WTC11 (cell line): ENCODE results near the gene TREM1. TPM values are rescaled to one million over a fixed set of nuclear protein-coding genes. Genes with fewer than 3 reads are reported as not detected.

Experiments
- ATAC-seq: fragments of 200-7000 bp; cut with Tn5 transposase; 2 replicates; pipeline ENCODE4 v1.10.0; 2021; ENCODE audit warnings: mild to moderate bottlenecking, moderate library complexity
- CTCF ChIA-PET: fragments of 300-600 bp; sonication (Branson Sonifier 250); formaldehyde crosslinking; loops from one replicate; lab custom pipeline; 2021; ENCODE audit warnings: antibody characterized with exemption; lab: Charles Lee
- POLR2A ChIA-PET: fragments of 350-600 bp; sonication (Branson Sonifier 250); formaldehyde crosslinking; loops from one replicate; lab custom pipeline; 2021; ENCODE audit warnings: antibody characterized with exemption; lab: Charles Lee
- DNase-seq: peaks from one replicate; pipeline ENCODE4 v3.0.0; 2021; ENCODE audit warnings: low spot score
- H3K27ac Mint-ChIP-seq: 2 replicates; pipeline ENCODE4 v1.8.0; 2021; ENCODE audit warnings: mixed read lengths
- H3K27me3 Mint-ChIP-seq: 2 replicates; pipeline ENCODE4 v1.8.0; 2021; ENCODE audit warnings: low read depth, mild to moderate bottlenecking, moderate library complexity, mixed read lengths
- H3K36me3 Mint-ChIP-seq: 2 replicates; pipeline ENCODE4 v1.8.0; 2021; ENCODE audit warnings: mixed read lengths
- H3K4me1 Mint-ChIP-seq: 2 replicates; pipeline ENCODE4 v1.8.0; 2022; ENCODE audit warnings: mixed read lengths
- H3K4me3 Mint-ChIP-seq: 2 replicates; pipeline ENCODE4 v1.8.0; 2021; ENCODE audit warnings: mild to moderate bottlenecking, moderate library complexity, mixed read lengths
- H3K9me3 Mint-ChIP-seq: 2 replicates; pipeline ENCODE4 v1.8.0; 2021; ENCODE audit warnings: mixed read lengths
- AFF4 ChIP-seq: sonication (generic); formaldehyde crosslinking; IDR thresholded peaks from 2 replicates; pipeline ENCODE4 v1.8.1; 2023; ENCODE audit warnings: mild to moderate bottlenecking, missing genetic modification reagents, borderline replicate concordance
- CREM ChIP-seq: sonication (generic); formaldehyde crosslinking; IDR thresholded peaks from 2 replicates; pipeline ENCODE4 v1.8.1; 2022; ENCODE audit warnings: mild to moderate bottlenecking, missing genetic modification reagents, moderate library complexity
- EMX1 ChIP-seq: fragments of 250-450 bp; sonication (Bioruptor Pico); IDR thresholded peaks from 2 replicates; pipeline ENCODE4 v1.8.0; 2021; ENCODE audit warnings: mild to moderate bottlenecking
- FOXJ3 ChIP-seq: sonication (generic); formaldehyde crosslinking; IDR thresholded peaks from 2 replicates; pipeline ENCODE4 v1.9.0; 2021; ENCODE audit warnings: missing genetic modification reagents, mild to moderate bottlenecking, borderline replicate concordance
- FOXP1 ChIP-seq: sonication (generic); formaldehyde crosslinking; IDR thresholded peaks from 2 replicates; pipeline ENCODE4 v1.8.0; 2022; ENCODE audit warnings: missing genetic modification reagents, mild to moderate bottlenecking, moderate library complexity, borderline replicate concordance
- KAT7 ChIP-seq: sonication (generic); formaldehyde crosslinking; IDR thresholded peaks from 2 replicates; pipeline ENCODE4 v1.8.1; 2023; ENCODE audit warnings: missing genetic modification reagents, mild to moderate bottlenecking, borderline replicate concordance
- MYBL2 ChIP-seq: sonication (generic); formaldehyde crosslinking; IDR thresholded peaks from 2 replicates; pipeline ENCODE4 v1.8.1; 2023; ENCODE audit warnings: mild to moderate bottlenecking, moderate library complexity, missing genetic modification reagents
- NFATC4 ChIP-seq: fragments of 250-450 bp; sonication (Bioruptor Pico); IDR thresholded peaks from 2 replicates; pipeline ENCODE4 v1.9.0; 2021; ENCODE audit warnings: mild to moderate bottlenecking
- RELA ChIP-seq: sonication (generic); formaldehyde crosslinking; IDR thresholded peaks from 2 replicates; pipeline ENCODE4 v1.8.1; 2022; ENCODE audit warnings: missing genetic modification reagents, mild to moderate bottlenecking, borderline replicate concordance
- SMAD3 ChIP-seq: sonication (generic); formaldehyde crosslinking; IDR thresholded peaks from 2 replicates; pipeline ENCODE4 v1.8.0; 2022; ENCODE audit warnings: missing genetic modification reagents, mild to moderate bottlenecking, borderline replicate concordance
- TCF7 ChIP-seq: sonication (generic); formaldehyde crosslinking; IDR thresholded peaks from 2 replicates; pipeline ENCODE4 v1.8.0; 2022; ENCODE audit warnings: mild to moderate bottlenecking, low read depth, missing genetic modification reagents, moderate library complexity
- TEAD4 ChIP-seq: sonication (generic); formaldehyde crosslinking; IDR thresholded peaks from 2 replicates; pipeline ENCODE4 v1.8.0; 2022; ENCODE audit warnings: mild to moderate bottlenecking, missing genetic modification reagents
- ZNF138 ChIP-seq: sonication (generic); formaldehyde crosslinking; conservative IDR thresholded peaks from 2 replicates; pipeline ENCODE4 v1.8.1; 2022; ENCODE audit warnings: mild to moderate bottlenecking, moderate library complexity, missing genetic modification reagents
- ZNF232 ChIP-seq: sonication (generic); formaldehyde crosslinking; IDR thresholded peaks from 2 replicates; pipeline ENCODE4 v1.8.0; 2022; ENCODE audit warnings: mild to moderate bottlenecking, missing genetic modification reagents
- ZNF263 ChIP-seq: sonication (generic); formaldehyde crosslinking; IDR thresholded peaks from 2 replicates; pipeline ENCODE4 v1.8.1; 2022; ENCODE audit warnings: low read depth, mild to moderate bottlenecking, moderate library complexity, missing genetic modification reagents
- ZNF671 ChIP-seq: fragments of 250-450 bp; sonication (Bioruptor Pico); IDR thresholded peaks from 2 replicates; pipeline ENCODE4 v1.8.0; 2021; ENCODE audit warnings: mild to moderate bottlenecking
- total RNA-seq: library from RNA; stranded (reverse); gene quantifications from 3 replicates; pipeline ENCODE4 v1.2.3, GENCODE V29; 2021
- TF ChIP-seq, protein P1 (sequence below): sonication (generic); formaldehyde crosslinking; IDR thresholded peaks from 2 replicates; pipeline ENCODE4 v1.8.1; 2022; ENCODE audit warnings: missing genetic modification reagents, borderline replicate concordance
- TF ChIP-seq, protein P2 (sequence below): sonication (generic); formaldehyde crosslinking; IDR thresholded peaks from 2 replicates; pipeline ENCODE4 v1.8.1; 2023; ENCODE audit warnings: mild to moderate bottlenecking, moderate library complexity, missing genetic modification reagents
- TF ChIP-seq, protein P3 (sequence below): sonication (generic); formaldehyde crosslinking; IDR thresholded peaks from 2 replicates; pipeline ENCODE4 v1.8.1; 2023; ENCODE audit warnings: mild to moderate bottlenecking, missing genetic modification reagents

TREM1 gene
- total RNA-seq, 1 experiment from 2014 or later, result not detected

GRCh38 chr6:41273714-41274113, 12.8 kb downstream of the TREM1 start:
- ATAC-seq (peak; percentile 78), DNase-seq (no peak)
- no peak for TF ChIP-seq FOXJ3 (CRISPR knock-in tag)
- no peak for TF ChIP-seq AFF4 (CRISPR knock-in tag)
- TF ChIP-seq, protein P1, sequence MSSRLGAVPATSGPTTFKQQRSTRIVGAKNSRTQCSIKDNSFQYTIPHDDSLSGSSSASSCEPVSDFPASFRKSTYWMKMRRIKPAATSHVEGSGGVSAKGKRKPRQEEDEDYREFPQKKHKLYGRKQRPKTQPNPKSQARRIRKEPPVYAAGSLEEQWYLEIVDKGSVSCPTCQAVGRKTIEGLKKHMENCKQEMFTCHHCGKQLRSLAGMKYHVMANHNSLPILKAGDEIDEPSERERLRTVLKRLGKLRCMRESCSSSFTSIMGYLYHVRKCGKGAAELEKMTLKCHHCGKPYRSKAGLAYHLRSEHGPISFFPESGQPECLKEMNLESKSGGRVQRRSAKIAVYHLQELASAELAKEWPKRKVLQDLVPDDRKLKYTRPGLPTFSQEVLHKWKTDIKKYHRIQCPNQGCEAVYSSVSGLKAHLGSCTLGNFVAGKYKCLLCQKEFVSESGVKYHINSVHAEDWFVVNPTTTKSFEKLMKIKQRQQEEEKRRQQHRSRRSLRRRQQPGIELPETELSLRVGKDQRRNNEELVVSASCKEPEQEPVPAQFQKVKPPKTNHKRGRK (CRISPR knock-in tag), result no peak
- TF ChIP-seq ZNF671 (CRISPR knock-in tag), result no peak
- no peak for TF ChIP-seq CREM
- TF ChIP-seq, protein P2, sequence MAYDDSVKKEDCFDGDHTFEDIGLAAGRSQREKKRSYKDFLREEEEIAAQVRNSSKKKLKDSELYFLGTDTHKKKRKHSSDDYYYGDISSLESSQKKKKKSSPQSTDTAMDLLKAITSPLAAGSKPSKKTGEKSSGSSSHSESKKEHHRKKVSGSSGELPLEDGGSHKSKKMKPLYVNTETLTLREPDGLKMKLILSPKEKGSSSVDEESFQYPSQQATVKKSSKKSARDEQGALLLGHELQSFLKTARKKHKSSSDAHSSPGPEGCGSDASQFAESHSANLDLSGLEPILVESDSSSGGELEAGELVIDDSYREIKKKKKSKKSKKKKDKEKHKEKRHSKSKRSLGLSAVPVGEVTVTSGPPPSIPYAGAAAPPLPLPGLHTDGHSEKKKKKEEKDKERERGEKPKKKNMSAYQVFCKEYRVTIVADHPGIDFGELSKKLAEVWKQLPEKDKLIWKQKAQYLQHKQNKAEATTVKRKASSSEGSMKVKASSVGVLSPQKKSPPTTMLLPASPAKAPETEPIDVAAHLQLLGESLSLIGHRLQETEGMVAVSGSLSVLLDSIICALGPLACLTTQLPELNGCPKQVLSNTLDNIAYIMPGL (CRISPR knock-in tag), result no peak
- TF ChIP-seq MYBL2 (CRISPR knock-in tag), result no peak
- TF ChIP-seq EMX1 (CRISPR knock-in tag), result no peak
- no peak for TF ChIP-seq SMAD3 (CRISPR knock-in tag)
- no peak for TF ChIP-seq TEAD4 (CRISPR knock-in tag)
- TF ChIP-seq NFATC4 (CRISPR knock-in tag), result no peak
- no peak for TF ChIP-seq FOXP1 (CRISPR knock-in tag)
- no peak for TF ChIP-seq KAT7
- H3K27ac Mint-ChIP-seq, result no peak overlapping the region
- peaks cover 3% of the 10 kb centered on the region for H3K27me3 Mint-ChIP-seq
- no peaks in the 10 kb centered on the region for H3K36me3 Mint-ChIP-seq
- peaks cover 3% of the 10 kb centered on the region for H3K4me1 Mint-ChIP-seq
- no peaks in the 10 kb centered on the region for H3K9me3 Mint-ChIP-seq
- CTCF ChIA-PET, result interaction anchor here (1.7 kb wide), 1 partner anchor 91 kb away, joined by 4 read pairs; no protein-coding TSS in a partner anchor
- H3K4me3 Mint-ChIP-seq, result no peak overlapping the region
- POLR2A ChIA-PET, result no interaction called here

DNA sequence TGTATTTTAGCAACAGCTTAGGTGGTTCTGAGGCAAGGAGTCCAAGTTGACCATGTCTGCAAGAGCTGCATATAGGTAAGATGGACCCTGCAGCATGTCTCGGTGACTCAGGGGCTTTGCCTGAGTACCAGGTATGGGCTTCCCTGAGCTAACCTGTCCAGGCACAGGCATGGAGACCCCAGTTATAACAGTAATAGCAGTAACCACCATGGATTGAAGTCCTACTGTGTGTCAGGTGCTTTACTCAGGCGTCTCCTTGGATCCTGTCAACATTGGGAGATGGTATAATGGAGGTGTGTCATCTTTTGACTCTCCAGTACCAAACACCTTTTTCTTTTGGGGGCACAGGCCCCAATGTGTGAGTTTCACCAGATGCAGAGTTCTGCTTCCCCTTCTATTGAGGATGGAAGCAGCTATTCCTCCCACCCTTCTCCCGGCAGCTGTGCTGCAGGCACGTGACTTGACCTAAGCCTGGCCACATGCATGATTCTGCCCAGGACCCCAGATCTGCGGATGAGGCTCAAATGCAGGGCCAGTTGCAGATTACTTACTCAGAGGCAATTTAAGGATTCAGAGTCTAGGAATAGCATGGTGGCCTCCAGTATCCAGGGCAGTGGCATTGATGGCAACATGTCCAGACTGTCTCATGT, 13.8 kb downstream of the TREM1 start:
- Mint-ChIP-seq H3K27ac (no peak overlapping the region), H3K36me3 (no peaks in the 10 kb centered on the region), H3K4me3 (no peak overlapping the region), H3K9me3 (no peaks in the 10 kb centered on the region), H3K27me3 (peaks cover 3% of the 10 kb centered on the region), H3K4me1 (no peaks in the 10 kb centered on the region)
- ChIA-PET POLR2A (no interaction called here), CTCF (interaction anchor here (1.1 to 1.5 kb wide), 2 partner anchors 81 to 91 kb away, joined by 3 to 5 read pairs; no protein-coding TSS in a partner anchor)
- no peak for ATAC-seq
- DNase-seq, result no peak
- TF ChIP-seq RELA (CRISPR knock-in tag) (no peak), ZNF232 (CRISPR knock-in tag) (no peak), TCF7 (CRISPR knock-in tag) (no peak), ZNF138 (CRISPR knock-in tag) (no peak), AFF4 (CRISPR knock-in tag) (no peak), ZNF263 (CRISPR knock-in tag) (no peak)
- TF ChIP-seq, protein P2 (CRISPR knock-in tag), result no peak
- TF ChIP-seq, protein P3, sequence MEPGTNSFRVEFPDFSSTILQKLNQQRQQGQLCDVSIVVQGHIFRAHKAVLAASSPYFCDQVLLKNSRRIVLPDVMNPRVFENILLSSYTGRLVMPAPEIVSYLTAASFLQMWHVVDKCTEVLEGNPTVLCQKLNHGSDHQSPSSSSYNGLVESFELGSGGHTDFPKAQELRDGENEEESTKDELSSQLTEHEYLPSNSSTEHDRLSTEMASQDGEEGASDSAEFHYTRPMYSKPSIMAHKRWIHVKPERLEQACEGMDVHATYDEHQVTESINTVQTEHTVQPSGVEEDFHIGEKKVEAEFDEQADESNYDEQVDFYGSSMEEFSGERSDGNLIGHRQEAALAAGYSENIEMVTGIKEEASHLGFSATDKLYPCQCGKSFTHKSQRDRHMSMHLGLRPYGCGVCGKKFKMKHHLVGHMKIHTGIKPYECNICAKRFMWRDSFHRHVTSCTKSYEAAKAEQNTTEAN (CRISPR knock-in tag), result no peak
